WTC11 (cell line): ENCODE measurements around the gene CRNKL1. TPM values are rescaled to one million over a fixed set of nuclear protein-coding genes. Genes with fewer than 3 reads are reported as not detected.

Experiments
- ATAC-seq: fragments of 200-7000 bp; cut with Tn5 transposase; 2 replicates; pipeline ENCODE4 v1.10.0; 2021; ENCODE audit warnings: mild to moderate bottlenecking, moderate library complexity
- CTCF ChIA-PET: fragments of 300-600 bp; sonication (Branson Sonifier 250); formaldehyde crosslinking; loops from one replicate; lab custom pipeline; 2021; ENCODE audit warnings: antibody characterized with exemption; lab: Charles Lee
- POLR2A ChIA-PET: fragments of 350-600 bp; sonication (Branson Sonifier 250); formaldehyde crosslinking; loops from one replicate; lab custom pipeline; 2021; ENCODE audit warnings: antibody characterized with exemption; lab: Charles Lee
- DNase-seq: peaks from one replicate; pipeline ENCODE4 v3.0.0; 2021; ENCODE audit warnings: low spot score
- H3K27ac Mint-ChIP-seq: 2 replicates; pipeline ENCODE4 v1.8.0; 2021; ENCODE audit warnings: mixed read lengths
- H3K27me3 Mint-ChIP-seq: 2 replicates; pipeline ENCODE4 v1.8.0; 2021; ENCODE audit warnings: low read depth, mild to moderate bottlenecking, moderate library complexity, mixed read lengths
- H3K36me3 Mint-ChIP-seq: 2 replicates; pipeline ENCODE4 v1.8.0; 2021; ENCODE audit warnings: mixed read lengths
- H3K4me1 Mint-ChIP-seq: 2 replicates; pipeline ENCODE4 v1.8.0; 2022; ENCODE audit warnings: mixed read lengths
- H3K4me3 Mint-ChIP-seq: 2 replicates; pipeline ENCODE4 v1.8.0; 2021; ENCODE audit warnings: mild to moderate bottlenecking, moderate library complexity, mixed read lengths
- H3K9me3 Mint-ChIP-seq: 2 replicates; pipeline ENCODE4 v1.8.0; 2021; ENCODE audit warnings: mixed read lengths
- AFF4 ChIP-seq: sonication (generic); formaldehyde crosslinking; IDR thresholded peaks from 2 replicates; pipeline ENCODE4 v1.8.1; 2023; ENCODE audit warnings: mild to moderate bottlenecking, missing genetic modification reagents, borderline replicate concordance
- ATF1 ChIP-seq: sonication (generic); formaldehyde crosslinking; IDR thresholded peaks from 2 replicates; pipeline ENCODE4 v1.8.1; 2023; ENCODE audit warnings: mild to moderate bottlenecking, moderate library complexity, missing genetic modification reagents
- CTCF ChIP-seq: fragments of 200-600 bp; IDR thresholded peaks from 2 replicates; pipeline ENCODE4 v1.8.0; 2022; ENCODE audit warnings: antibody characterized with exemption
- ESRRA ChIP-seq: sonication (generic); formaldehyde crosslinking; IDR thresholded peaks from 2 replicates; pipeline ENCODE4 v1.8.1; 2022; ENCODE audit warnings: mild to moderate bottlenecking, missing genetic modification reagents, borderline replicate concordance
- ETV6 ChIP-seq: sonication (generic); formaldehyde crosslinking; IDR thresholded peaks from 2 replicates; pipeline ENCODE4 v1.8.1; 2022; ENCODE audit warnings: mild to moderate bottlenecking, missing genetic modification reagents
- FOXJ3 ChIP-seq: sonication (generic); formaldehyde crosslinking; IDR thresholded peaks from 2 replicates; pipeline ENCODE4 v1.9.0; 2021; ENCODE audit warnings: missing genetic modification reagents, mild to moderate bottlenecking, borderline replicate concordance
- FOXP4 ChIP-seq: sonication (generic); formaldehyde crosslinking; IDR thresholded peaks from 2 replicates; pipeline ENCODE4 v1.8.0; 2022; ENCODE audit warnings: mild to moderate bottlenecking, missing genetic modification reagents
- GRHL2 ChIP-seq: fragments of 250-450 bp; sonication (Bioruptor Pico); IDR thresholded peaks from 2 replicates; pipeline ENCODE4 v1.8.0; 2022; ENCODE audit warnings: mild to moderate bottlenecking, moderate library complexity; ENCODE audit not compliant: insufficient replicate concordance, severe bottlenecking
- IRF1 ChIP-seq: sonication (generic); formaldehyde crosslinking; IDR thresholded peaks from 2 replicates; pipeline ENCODE4 v1.8.0; 2023; ENCODE audit warnings: missing genetic modification reagents
- IRF2 ChIP-seq: sonication (generic); formaldehyde crosslinking; IDR thresholded peaks from 2 replicates; pipeline ENCODE4 v1.8.0; 2022; ENCODE audit warnings: low read depth, missing genetic modification reagents, borderline replicate concordance
- JUN ChIP-seq: sonication (generic); formaldehyde crosslinking; IDR thresholded peaks from 2 replicates; pipeline ENCODE4 v1.8.0; 2023; ENCODE audit warnings: mild to moderate bottlenecking, missing genetic modification reagents
- MYBL2 ChIP-seq: sonication (generic); formaldehyde crosslinking; IDR thresholded peaks from 2 replicates; pipeline ENCODE4 v1.8.1; 2023; ENCODE audit warnings: mild to moderate bottlenecking, moderate library complexity, missing genetic modification reagents
- NFE2L1 ChIP-seq: sonication (generic); formaldehyde crosslinking; IDR thresholded peaks from 2 replicates; pipeline ENCODE4 v1.8.1; 2023; ENCODE audit warnings: missing genetic modification reagents
- RORB ChIP-seq: fragments of 250-450 bp; sonication (Bioruptor Pico); IDR thresholded peaks from 2 replicates; pipeline ENCODE4 v1.9.0; 2021; ENCODE audit warnings: mild to moderate bottlenecking
- TEAD1 ChIP-seq: sonication (generic); formaldehyde crosslinking; IDR thresholded peaks from 2 replicates; pipeline ENCODE4 v1.8.0; 2022; ENCODE audit warnings: mild to moderate bottlenecking, missing genetic modification reagents
- ZNF423 ChIP-seq: fragments of 250-450 bp; sonication (Bioruptor Pico); IDR thresholded peaks from 2 replicates; pipeline ENCODE4 v2.1.2; 2022; ENCODE audit warnings: mild to moderate bottlenecking, moderate library complexity
- ZNF512 ChIP-seq: sonication (generic); formaldehyde crosslinking; IDR thresholded peaks from 2 replicates; pipeline ENCODE4 v1.8.1; 2022; ENCODE audit warnings: missing genetic modification reagents, borderline replicate concordance
- total RNA-seq: library from RNA; stranded (reverse); gene quantifications from 3 replicates; pipeline ENCODE4 v1.2.3, GENCODE V29; 2021
- TF ChIP-seq, protein P1 (sequence below): fragments of 250-450 bp; sonication (Bioruptor Pico); IDR thresholded peaks from 2 replicates; pipeline ENCODE4 v1.9.0; 2021; ENCODE audit warnings: moderate library complexity, mild to moderate bottlenecking, inconsistent platforms, borderline replicate concordance

Gene CRNKL1
- total RNA-seq, 1 experiment from 2014 or later, result 22.2 TPM

DNA sequence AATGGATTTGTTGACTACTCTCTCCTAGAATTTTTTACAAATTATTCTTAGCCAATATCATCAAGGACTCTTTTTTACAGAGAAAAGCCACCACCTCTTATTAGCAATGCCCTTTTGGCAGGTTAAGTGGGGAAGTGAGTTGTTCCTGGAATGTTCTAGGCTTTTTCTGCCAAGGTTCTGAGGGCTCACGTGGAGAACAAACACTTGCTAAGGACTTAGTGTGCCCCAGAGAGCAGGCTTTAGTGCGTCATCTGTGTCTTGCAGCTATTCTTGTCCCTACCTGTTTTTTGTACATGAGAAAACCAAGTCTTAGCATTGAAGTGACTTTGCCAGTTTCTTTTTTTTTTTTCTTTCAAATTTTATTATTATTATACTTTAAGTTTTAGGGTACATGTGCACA is 33.5 kb upstream of the CRNKL1 start (continued):
- no peak for TF ChIP-seq AFF4 (CRISPR knock-in tag)
- no peak for TF ChIP-seq RORB (CRISPR knock-in tag)
- TF ChIP-seq ZNF423 (CRISPR knock-in tag), result no peak
- no peak for TF ChIP-seq IRF2 (CRISPR knock-in tag)
- TF ChIP-seq IRF1 (CRISPR knock-in tag), result no peak
- TF ChIP-seq GRHL2 (CRISPR knock-in tag), result no peak
- no peak for TF ChIP-seq ETV6

DNA sequence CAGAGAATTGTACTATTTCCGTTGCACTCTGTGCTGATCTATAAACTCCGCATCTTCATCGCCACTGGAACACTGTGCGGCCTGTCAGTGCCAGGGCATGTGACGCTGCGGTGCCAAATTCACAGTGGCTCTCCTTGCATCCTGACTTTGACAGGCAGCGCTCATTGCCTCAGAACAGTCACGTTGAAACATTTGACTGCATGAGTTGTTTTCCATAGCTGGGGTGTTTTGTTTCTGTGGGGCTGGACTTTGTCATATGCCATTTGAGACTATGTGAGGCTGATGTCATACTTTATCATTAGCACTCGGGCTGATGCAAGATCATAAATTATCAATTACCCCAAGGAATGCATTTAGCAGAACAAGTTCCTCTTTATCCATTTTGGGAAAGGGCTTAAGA is 32.8 kb upstream of the CRNKL1 start:
- Mint-ChIP-seq H3K36me3 (no peaks in the 10 kb centered on the region), H3K9me3 (no peaks in the 10 kb centered on the region), H3K4me1 (peaks cover 3% of the 10 kb centered on the region), H3K4me3 (no peak overlapping the region), H3K27me3 (no peaks in the 10 kb centered on the region), H3K27ac (no peak overlapping the region)
- POLR2A ChIA-PET, result no interaction called here
- TF ChIP-seq ESRRA (no peak), JUN (CRISPR knock-in tag) (no peak), TEAD1 (CRISPR knock-in tag) (no peak), NFE2L1 (CRISPR knock-in tag) (no peak), IRF1 (CRISPR knock-in tag) (no peak), ZNF512 (CRISPR knock-in tag) (no peak), MYBL2 (CRISPR knock-in tag) (no peak), FOXP4 (no peak), FOXJ3 (no peak)
- DNase-seq (no peak), ATAC-seq (no peak)
- CTCF ChIA-PET, result interaction anchor here (3.2 kb wide), 1 partner anchor 509 kb away, joined by 14 read pairs; no protein-coding TSS in a partner anchor

DNA sequence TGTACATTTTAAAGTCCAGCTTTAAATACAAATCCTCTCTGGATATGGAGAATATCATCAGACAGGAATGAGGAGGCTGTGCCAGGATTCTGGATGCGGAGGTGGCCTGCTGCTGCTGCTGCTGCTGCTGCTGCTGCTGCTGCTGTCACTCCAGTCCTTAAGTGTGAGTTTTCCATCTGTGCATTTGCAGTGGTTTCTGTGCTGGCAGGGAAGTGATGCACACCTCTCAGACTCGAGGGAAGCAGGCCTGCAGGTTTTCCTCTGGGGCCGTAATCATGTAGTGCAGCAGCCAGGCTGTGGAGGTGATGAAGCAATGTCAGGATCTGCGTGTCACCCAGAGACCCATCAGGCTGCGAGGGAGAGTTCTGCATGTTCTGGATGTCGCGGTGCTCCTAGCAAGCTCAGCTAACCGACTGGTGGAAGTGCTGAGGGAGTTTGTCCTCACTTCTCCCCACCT is 32.1 kb upstream of the CRNKL1 start:
- DNase-seq, result no peak
- no peaks in the 10 kb centered on the region for H3K36me3 Mint-ChIP-seq
- H3K4me1 Mint-ChIP-seq, result peaks cover 6% of the 10 kb centered on the region
- no peak overlapping the region for H3K27ac Mint-ChIP-seq
- ChIA-PET CTCF (interaction anchor here (0.5 to 3.2 kb wide), 3 partner anchors 153 to 509 kb away, joined by 3 to 14 read pairs (median 5); no protein-coding TSS in a partner anchor), POLR2A (no interaction called here)
- H3K27me3 Mint-ChIP-seq, result no peaks in the 10 kb centered on the region
- TF ChIP-seq CTCF, result no peak
- no peak for TF ChIP-seq ATF1 (CRISPR knock-in tag)
- TF ChIP-seq, protein P1, sequence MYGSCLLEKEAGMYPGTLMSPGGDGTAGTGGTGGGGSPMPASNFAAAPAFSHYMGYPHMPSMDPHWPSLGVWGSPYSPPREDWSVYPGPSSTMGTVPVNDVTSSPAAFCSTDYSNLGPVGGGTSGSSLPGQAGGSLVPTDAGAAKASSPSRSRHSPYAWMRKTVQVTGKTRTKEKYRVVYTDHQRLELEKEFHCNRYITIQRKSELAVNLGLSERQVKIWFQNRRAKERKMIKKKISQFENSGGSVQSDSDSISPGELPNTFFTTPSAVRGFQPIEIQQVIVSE, result no peak
- TF ChIP-seq ZNF512 (CRISPR knock-in tag), result no peak
- no peak overlapping the region for H3K4me3 Mint-ChIP-seq
- no peak for ATAC-seq
- H3K9me3 Mint-ChIP-seq, result no peaks in the 10 kb centered on the region
